ENCODE measurements around the gene SOS1. TPM values are rescaled to one million over a fixed set of nuclear protein-coding genes. Genes with fewer than 3 reads are reported as not detected.

SOS1 gene
- total and polyA plus RNA-seq, 2 experiments from 2014 or later = 15.3 to 31.6 TPM

GRCh38 chr2:38959938-38960608 lies 160.8 kb downstream of the SOS1 start:
- Histone ChIP-seq H3K4me1 (ENCODE audit: low read depth) (no peaks in the 10 kb centered on the region), H3K27me3 (peaks cover 11% of the 10 kb centered on the region), H3K4me3 (no peak overlapping the region), H3K27ac (no peak overlapping the region), H3K9me3 (ENCODE audit: low read depth) (no peaks in the 10 kb centered on the region), H3K36me3 (no peaks in the 10 kb centered on the region)
- TF ChIP-seq CTCF (IDR thresholded peaks at IDR 0.05; ENCODE audit: low read depth, low read length) = peak; percentile 8
- DNase-seq (ENCODE audit: low read depth in 1 of 2, low spot score in 1 of 2) = peak; percentile 30 to 96

- Histone ChIP-seq H3K36me3 (no peaks in the 10 kb centered on the region), H3K27ac (no peak overlapping the region), H3K4me1 (ENCODE audit: low read depth) (no peaks in the 10 kb centered on the region), H3K9me3 (ENCODE audit: low read depth) (no peaks in the 10 kb centered on the region), H3K27me3 (peaks cover 11% of the 10 kb centered on the region), H3K4me3 (no peak overlapping the region)
- no peak for TF ChIP-seq CTCF (IDR thresholded peaks at IDR 0.05; ENCODE audit: low read depth, low read length)
- DNase-seq (ENCODE audit: low read depth in 1 of 2, low spot score in 1 of 2) = no peak
Observed at GRCh38 chr2:38959466-38959865, 161.4 kb downstream of the SOS1 start.

DNA sequence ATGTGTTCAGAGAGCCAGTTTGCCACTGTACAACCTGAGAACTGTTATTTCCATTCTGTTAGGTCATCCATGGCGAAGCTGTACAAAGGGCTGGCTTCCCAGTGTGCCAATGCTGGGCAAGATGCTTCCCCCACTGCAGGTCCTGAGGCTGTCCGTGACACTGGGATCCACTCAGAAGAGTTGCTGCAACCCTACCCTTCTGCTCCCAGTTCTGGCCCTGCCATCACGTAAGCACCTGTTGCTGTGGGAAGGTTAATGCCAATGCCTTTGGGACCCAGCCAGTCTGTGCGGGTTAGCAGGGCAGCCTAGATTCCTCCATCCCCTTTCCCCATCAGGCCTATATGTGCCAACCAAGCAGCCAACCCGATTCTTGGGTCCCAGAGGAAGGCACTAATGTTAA lies 162.9 kb downstream of the SOS1 start:
- Histone ChIP-seq H3K27me3 (peaks cover 11% of the 10 kb centered on the region), H3K4me1 (ENCODE audit: low read depth) (no peaks in the 10 kb centered on the region), H3K4me3 (no peak overlapping the region), H3K27ac (no peak overlapping the region), H3K9me3 (ENCODE audit: low read depth) (no peaks in the 10 kb centered on the region), H3K36me3 (no peaks in the 10 kb centered on the region)
- no peak for TF ChIP-seq CTCF (IDR thresholded peaks at IDR 0.05; ENCODE audit: low read depth, low read length)
- DNase-seq (ENCODE audit: low read depth in 1 of 2, low spot score in 1 of 2) = no peak

DNA sequence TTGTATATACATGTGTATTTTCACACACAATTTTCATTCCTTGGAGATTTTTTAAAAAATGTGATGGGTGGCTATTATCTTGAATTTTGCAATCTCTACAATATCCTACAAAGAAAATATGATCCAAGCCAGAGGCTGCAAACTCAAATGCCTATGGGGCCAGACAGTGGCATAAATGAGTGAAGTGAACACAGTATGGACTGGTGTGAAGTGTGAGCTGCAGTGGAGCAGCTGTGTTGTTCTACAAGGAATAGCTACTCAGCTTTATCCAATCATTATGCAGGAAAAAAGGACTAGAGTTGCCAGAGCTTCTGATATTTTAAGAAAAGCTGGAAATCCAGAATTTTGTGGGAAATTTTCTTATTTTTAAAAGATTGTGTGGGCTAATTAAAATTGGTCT lies 169.1 kb downstream of the SOS1 start:
- Histone ChIP-seq H3K27ac (no peak overlapping the region), H3K4me1 (ENCODE audit: low read depth) (no peaks in the 10 kb centered on the region), H3K36me3 (no peaks in the 10 kb centered on the region), H3K27me3 (no peaks in the 10 kb centered on the region), H3K4me3 (no peak overlapping the region), H3K9me3 (ENCODE audit: low read depth) (no peaks in the 10 kb centered on the region)
- no peak for DNase-seq (ENCODE audit: low read depth in 1 of 2, low spot score in 1 of 2)
- no peak for TF ChIP-seq CTCF (IDR thresholded peaks at IDR 0.05; ENCODE audit: low read depth, low read length)

DNA sequence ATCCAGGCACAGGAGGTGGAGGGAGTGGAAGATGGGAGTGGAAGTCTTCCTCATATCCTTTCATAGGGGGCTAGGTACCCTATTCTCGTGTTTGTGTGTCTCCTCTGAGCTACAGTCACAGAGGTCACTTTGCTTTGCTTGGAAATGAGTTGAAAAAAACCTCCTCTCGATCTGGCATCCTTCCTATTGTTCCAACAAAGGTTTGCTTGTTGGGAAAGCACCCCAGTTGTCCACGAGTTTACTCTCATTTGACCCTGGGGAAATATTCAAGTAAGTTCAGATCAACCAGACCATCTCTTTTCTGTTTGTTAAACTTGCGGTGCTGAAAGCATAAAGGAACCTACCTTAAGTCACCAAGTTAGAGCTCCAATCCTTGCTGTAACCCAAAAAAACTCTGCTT lies 171.9 kb downstream of the SOS1 start:
- no peak for DNase-seq (ENCODE audit: low read depth in 1 of 2, low spot score in 1 of 2)
- Histone ChIP-seq H3K27me3 (no peaks in the 10 kb centered on the region), H3K36me3 (no peaks in the 10 kb centered on the region), H3K27ac (no peak overlapping the region), H3K4me1 (ENCODE audit: low read depth) (peaks cover under 1% of the 10 kb centered on the region), H3K9me3 (ENCODE audit: low read depth) (no peaks in the 10 kb centered on the region), H3K4me3 (no peak overlapping the region)
- no peak for TF ChIP-seq CTCF (IDR thresholded peaks at IDR 0.05; ENCODE audit: low read depth, low read length)

All from cardiac muscle cell (in vitro differentiated cells and primary cell).